ENCODE results near the gene ZMAT5. TPM values are rescaled to one million over a fixed set of nuclear protein-coding genes. Genes with fewer than 3 reads are reported as not detected.

Gene ZMAT5
- total RNA-seq, 1 experiment from 2014 or later, result 36.8 TPM

- no peak overlapping the region for H3K27ac ChIP-seq
- no peaks in the 10 kb centered on the region for H3K27me3 ChIP-seq (replicated peaks)
- H3K36me3 ChIP-seq, result peaks cover 23% of the 10 kb centered on the region
- no peak overlapping the region for H3K4me3 ChIP-seq
- no peaks in the 10 kb centered on the region for H3K9me3 ChIP-seq (replicated peaks)
- peaks cover 7% of the 10 kb centered on the region for H3K4me1 ChIP-seq (replicated peaks)
- no peak for DNase-seq (ENCODE audit: low read depth in 1 of 2, low spot score in 2 of 2)
These were observed 66.5 kb downstream of the ZMAT5 start for GRCh38 chr22:29700206-29700899.

- DNase-seq (ENCODE audit: low read depth in 1 of 2, low spot score in 2 of 2), result no peak
- no peaks in the 10 kb centered on the region for H3K9me3 ChIP-seq (replicated peaks)
- H3K27ac ChIP-seq, result no peak overlapping the region
- H3K27me3 ChIP-seq (replicated peaks), result no peaks in the 10 kb centered on the region
- no peak overlapping the region for H3K4me3 ChIP-seq
- no peaks in the 10 kb centered on the region for H3K4me1 ChIP-seq (replicated peaks)
- H3K36me3 ChIP-seq, result peaks cover 43% of the 10 kb centered on the region
These were observed 68.8 kb downstream of the ZMAT5 start for GRCh38 chr22:29697853-29698598.

DNA sequence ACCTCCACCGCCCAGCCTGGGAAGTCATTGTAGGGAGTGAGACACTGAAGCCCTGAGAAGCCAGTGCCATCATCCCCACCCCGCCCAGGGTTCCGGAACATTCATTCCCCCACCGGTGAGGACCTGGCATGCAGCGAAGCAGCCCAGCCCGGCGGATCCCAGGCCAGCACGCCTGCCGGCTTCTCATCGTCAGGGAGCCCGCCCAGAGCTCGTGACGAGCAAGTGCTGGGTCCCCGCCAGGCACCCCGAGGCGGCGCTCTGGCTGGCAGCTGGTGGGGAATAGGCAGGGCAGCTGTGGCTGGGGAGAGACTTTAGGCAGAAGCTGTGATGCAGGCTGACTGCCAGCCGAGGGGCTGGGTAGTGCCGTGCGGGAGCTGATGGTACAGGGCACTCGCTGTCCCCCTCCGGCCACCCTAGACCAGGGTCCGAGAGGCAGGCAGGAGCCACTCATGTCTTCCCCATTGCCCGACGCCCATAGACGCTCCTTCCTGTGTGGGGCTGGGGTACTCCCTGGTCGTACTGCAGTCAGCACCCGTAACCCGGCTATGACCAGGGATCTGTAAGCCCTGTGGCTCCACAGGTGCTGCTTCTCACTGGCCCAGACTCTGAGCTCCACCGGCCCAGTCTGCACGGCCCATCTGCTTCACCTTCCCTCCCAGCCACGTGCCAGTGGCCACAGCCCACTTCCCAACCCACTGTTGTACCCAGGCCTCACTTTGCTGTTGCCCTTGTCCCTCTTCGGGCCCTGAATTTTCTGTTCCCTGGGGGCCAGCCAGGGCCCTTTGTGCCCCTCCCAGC is 71.5 kb downstream of the ZMAT5 start:
- H3K4me1 ChIP-seq (replicated peaks), result no peaks in the 10 kb centered on the region
- no peak overlapping the region for H3K27ac ChIP-seq
- no peaks in the 10 kb centered on the region for H3K9me3 ChIP-seq (replicated peaks)
- H3K36me3 ChIP-seq, result peaks cover 65% of the 10 kb centered on the region
- no peak overlapping the region for H3K4me3 ChIP-seq
- DNase-seq (ENCODE audit: low read depth in 1 of 2, low spot score in 2 of 2), result no peak
- H3K27me3 ChIP-seq (replicated peaks), result no peaks in the 10 kb centered on the region

- H3K4me1 ChIP-seq (replicated peaks), result no peaks in the 10 kb centered on the region
- no peak overlapping the region for H3K27ac ChIP-seq
- no peak overlapping the region for H3K4me3 ChIP-seq
- H3K27me3 ChIP-seq (replicated peaks), result no peaks in the 10 kb centered on the region
- H3K9me3 ChIP-seq (replicated peaks), result no peaks in the 10 kb centered on the region
- no peak for DNase-seq (ENCODE audit: low read depth in 1 of 2, low spot score in 2 of 2)
- H3K36me3 ChIP-seq, result peaks cover 75% of the 10 kb centered on the region
These were observed 73.1 kb downstream of the ZMAT5 start for GRCh38 chr22:29693671-29694070.

DNA sequence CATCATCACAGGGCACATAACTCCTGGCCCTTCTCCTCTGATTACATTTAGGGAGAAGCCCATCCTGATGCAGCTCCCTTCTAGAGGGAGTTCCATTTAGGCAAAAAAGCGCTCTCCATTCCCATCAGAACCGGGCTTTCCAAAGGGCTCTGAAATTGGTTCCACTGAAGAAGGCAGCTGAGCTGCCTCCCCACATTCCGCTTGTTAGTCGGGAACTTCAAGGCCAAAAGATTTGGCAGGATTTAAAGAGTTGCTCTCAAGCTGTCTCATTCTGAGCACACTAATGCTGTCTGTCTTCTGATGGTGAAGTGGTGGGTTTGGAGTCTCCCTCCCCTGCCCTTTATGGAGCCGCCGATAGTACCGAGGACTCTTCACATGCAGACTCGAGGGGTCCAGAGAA is 73.6 kb downstream of the ZMAT5 start:
- Histone ChIP-seq H3K4me3 (no peak overlapping the region), H3K4me1 (replicated peaks) (no peaks in the 10 kb centered on the region), H3K36me3 (peaks cover 78% of the 10 kb centered on the region), H3K9me3 (replicated peaks) (no peaks in the 10 kb centered on the region), H3K27me3 (replicated peaks) (no peaks in the 10 kb centered on the region), H3K27ac (no peak overlapping the region)
- DNase-seq (ENCODE audit: low read depth in 1 of 2, low spot score in 2 of 2), result no peak

- no peak overlapping the region for H3K27ac ChIP-seq
- H3K27me3 ChIP-seq (replicated peaks), result no peaks in the 10 kb centered on the region
- no peaks in the 10 kb centered on the region for H3K4me1 ChIP-seq (replicated peaks)
- no peak for DNase-seq (ENCODE audit: low read depth in 1 of 2, low spot score in 2 of 2)
- H3K36me3 ChIP-seq, result peaks cover 76% of the 10 kb centered on the region
- no peak overlapping the region for H3K4me3 ChIP-seq
- H3K9me3 ChIP-seq (replicated peaks), result no peaks in the 10 kb centered on the region
These were observed 74.5 kb downstream of the ZMAT5 start for GRCh38 chr22:29692327-29692640.

DNA sequence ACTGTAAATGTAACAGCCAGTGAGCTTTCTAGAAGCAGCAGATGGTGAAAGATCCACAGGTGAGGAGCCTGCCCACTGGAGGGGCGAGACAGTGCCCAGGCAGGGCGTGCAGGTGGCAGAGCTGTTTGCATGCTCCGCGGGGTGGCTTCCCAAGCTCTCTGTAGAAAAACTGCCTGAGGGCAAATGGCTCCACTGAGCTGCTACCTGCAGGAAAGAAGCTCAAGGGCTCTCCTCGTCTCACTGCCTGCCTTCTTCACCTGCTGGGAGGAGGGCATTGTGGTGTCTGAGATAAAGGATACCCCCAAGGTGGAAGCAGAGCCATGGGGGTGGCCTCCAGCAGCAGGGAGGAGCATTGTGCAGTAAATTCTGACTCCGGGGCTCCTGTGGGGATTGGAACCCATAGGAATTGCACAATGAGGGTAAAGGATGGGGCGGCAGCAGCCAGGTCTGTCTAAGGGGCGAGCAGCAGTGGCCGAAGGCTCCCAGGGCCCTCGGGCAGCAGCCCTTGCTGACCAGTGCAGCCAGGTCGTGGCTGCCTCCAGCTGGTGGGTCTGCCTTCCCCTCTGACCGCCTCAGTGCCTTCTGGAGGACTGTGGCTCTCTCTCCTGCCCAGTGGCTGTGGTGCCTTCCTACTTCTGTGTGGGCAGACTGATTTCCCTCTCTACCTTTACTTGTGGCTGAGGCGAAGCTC is 75.0 kb downstream of the ZMAT5 start:
- Histone ChIP-seq H3K27me3 (replicated peaks) (no peaks in the 10 kb centered on the region), H3K27ac (no peak overlapping the region), H3K9me3 (replicated peaks) (no peaks in the 10 kb centered on the region), H3K4me3 (no peak overlapping the region), H3K4me1 (replicated peaks) (no peaks in the 10 kb centered on the region), H3K36me3 (peaks cover 76% of the 10 kb centered on the region)
- DNase-seq (ENCODE audit: low read depth in 1 of 2, low spot score in 2 of 2), result no peak

DNA sequence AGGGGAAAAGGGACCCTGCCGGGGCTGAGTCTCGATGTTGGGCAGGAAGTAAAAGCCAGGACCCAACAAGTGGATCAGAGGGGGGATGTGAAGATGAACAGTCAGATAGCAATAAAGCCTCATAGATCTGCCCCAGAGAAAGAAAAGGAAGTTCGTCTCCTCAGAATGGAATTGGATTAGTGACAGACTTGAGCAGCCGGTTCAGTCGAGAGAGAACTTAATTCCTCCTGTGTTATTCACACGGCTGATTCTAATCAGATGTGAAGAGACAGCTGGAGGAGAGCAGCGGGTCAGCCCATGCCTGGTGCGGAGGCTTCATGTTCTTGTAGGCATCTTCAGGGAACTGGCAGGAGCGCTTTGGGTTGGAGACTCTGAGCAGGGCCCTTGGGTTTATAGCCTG is 76.3 kb downstream of the ZMAT5 start:
- Histone ChIP-seq H3K27ac (no peak overlapping the region), H3K9me3 (replicated peaks) (no peaks in the 10 kb centered on the region), H3K4me1 (replicated peaks) (no peaks in the 10 kb centered on the region), H3K4me3 (no peak overlapping the region), H3K27me3 (replicated peaks) (no peaks in the 10 kb centered on the region), H3K36me3 (peaks cover 78% of the 10 kb centered on the region)
- no peak for DNase-seq (ENCODE audit: low read depth in 1 of 2, low spot score in 2 of 2)

- DNase-seq (ENCODE audit: low read depth in 1 of 2, low spot score in 2 of 2), result no peak
- Histone ChIP-seq H3K4me1 (replicated peaks) (no peaks in the 10 kb centered on the region), H3K27ac (no peak overlapping the region), H3K36me3 (peaks cover 78% of the 10 kb centered on the region), H3K9me3 (replicated peaks) (no peaks in the 10 kb centered on the region), H3K4me3 (no peak overlapping the region), H3K27me3 (replicated peaks) (no peaks in the 10 kb centered on the region)
These were observed 77.0 kb downstream of the ZMAT5 start for GRCh38 chr22:29689880-29690213.

GRCh38 chr22:29689206-29689879 is 77.5 kb downstream of the ZMAT5 start:
- H3K4me3 ChIP-seq, result no peak overlapping the region
- H3K9me3 ChIP-seq (replicated peaks), result no peaks in the 10 kb centered on the region
- no peak for DNase-seq (ENCODE audit: low read depth in 1 of 2, low spot score in 2 of 2)
- H3K36me3 ChIP-seq, result peaks cover 78% of the 10 kb centered on the region
- no peaks in the 10 kb centered on the region for H3K4me1 ChIP-seq (replicated peaks)
- H3K27ac ChIP-seq, result no peak overlapping the region
- no peaks in the 10 kb centered on the region for H3K27me3 ChIP-seq (replicated peaks)

GRCh38 chr22:29684244-29684643 is 82.6 kb downstream of the ZMAT5 start:
- Histone ChIP-seq H3K9me3 (replicated peaks) (no peaks in the 10 kb centered on the region), H3K4me1 (replicated peaks) (no peaks in the 10 kb centered on the region), H3K4me3 (no peak overlapping the region), H3K36me3 (peaks cover 88% of the 10 kb centered on the region), H3K27me3 (replicated peaks) (no peaks in the 10 kb centered on the region), H3K27ac (no peak overlapping the region)
- DNase-seq (ENCODE audit: low read depth in 1 of 2, low spot score in 2 of 2), result no peak

DNA sequence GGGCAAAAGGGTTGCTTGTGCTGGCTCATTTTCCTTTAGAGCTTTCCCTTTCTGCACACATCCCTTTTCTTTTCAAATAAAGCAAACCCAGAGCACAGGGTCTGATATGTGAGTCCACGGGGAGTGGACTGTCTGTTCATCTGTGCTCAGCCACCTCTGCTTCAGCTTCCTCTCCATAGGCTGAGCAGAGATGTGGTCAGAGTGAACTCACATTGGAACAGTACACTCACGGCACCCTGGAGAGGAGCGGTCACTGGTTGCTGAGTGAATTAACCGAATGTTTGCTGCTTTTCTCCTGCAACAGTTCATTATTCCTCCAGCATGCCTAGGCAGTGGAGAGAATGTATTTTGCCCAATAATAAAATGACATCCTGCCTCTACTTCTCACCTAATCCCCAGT is 83.3 kb downstream of the ZMAT5 start:
- Histone ChIP-seq H3K27ac (no peak overlapping the region), H3K27me3 (replicated peaks) (no peaks in the 10 kb centered on the region), H3K4me3 (no peak overlapping the region), H3K4me1 (replicated peaks) (no peaks in the 10 kb centered on the region; the same call in 1 of the 2 replicates), H3K36me3 (peaks cover 91% of the 10 kb centered on the region), H3K9me3 (replicated peaks) (no peaks in the 10 kb centered on the region)
- DNase-seq (ENCODE audit: low read depth in 1 of 2, low spot score in 2 of 2), result no peak

Measured in SJSA1 (cell line).